ENCODE results near the gene WNT11. TPM values are rescaled to one million over a fixed set of nuclear protein-coding genes. Genes with fewer than 3 reads are reported as not detected.

Gene WNT11
- total and polyA plus RNA-seq, 12 donors, result 3.8 to 88.2 (median 32.3) TPM

DNA sequence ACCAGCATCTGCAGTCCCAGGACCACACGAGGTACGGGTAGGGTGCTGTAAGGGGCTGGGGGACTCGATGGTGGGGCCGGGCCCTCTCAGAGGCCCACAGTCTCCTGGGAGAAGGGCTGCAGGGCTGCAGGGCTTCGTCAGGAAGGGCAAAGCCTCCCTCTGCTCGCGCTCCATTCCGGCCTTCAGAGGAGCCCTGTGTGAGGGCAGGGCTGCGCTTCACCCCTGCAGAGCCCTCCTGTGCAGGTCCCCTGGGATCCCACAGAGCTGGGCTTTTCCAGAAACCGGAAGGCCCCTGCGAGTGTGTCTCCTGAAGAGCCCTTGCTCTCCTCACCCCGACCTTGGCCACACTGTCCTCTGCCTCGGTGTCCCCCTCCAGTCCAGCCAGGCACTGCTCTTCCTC lies 27.2 kb downstream of the WNT11 start:
- H3K9me3 ChIP-seq (replicated peaks in 1 of 3), result no peaks in the 10 kb centered on the region
- peaks cover 0 to 10% of the 10 kb centered on the region in 2 donors for H3K4me1 ChIP-seq (replicated peaks in 1 of 2)
- H3K4me3 ChIP-seq, result no peak overlapping the region
- H3K27ac ChIP-seq, result no peak overlapping the region
- WGBS, 4 donors, result 84 to 92% (median 89%) methylated on average over 4 to 13 of the region's 13 CpGs
- no peaks in the 10 kb centered on the region for H3K36me3 ChIP-seq (replicated peaks in 1 of 2)
- intact Hi-C loops (cut with DNase I), result no loop called here
- H3K27me3 ChIP-seq, result no peaks in the 10 kb centered on the region
- DNase-seq, result no peak
- TF ChIP-seq POLR2A (IDR thresholded peaks at IDR 0.05) (no peak), CTCF (IDR thresholded peaks at IDR 0.05) (no peak)

DNA sequence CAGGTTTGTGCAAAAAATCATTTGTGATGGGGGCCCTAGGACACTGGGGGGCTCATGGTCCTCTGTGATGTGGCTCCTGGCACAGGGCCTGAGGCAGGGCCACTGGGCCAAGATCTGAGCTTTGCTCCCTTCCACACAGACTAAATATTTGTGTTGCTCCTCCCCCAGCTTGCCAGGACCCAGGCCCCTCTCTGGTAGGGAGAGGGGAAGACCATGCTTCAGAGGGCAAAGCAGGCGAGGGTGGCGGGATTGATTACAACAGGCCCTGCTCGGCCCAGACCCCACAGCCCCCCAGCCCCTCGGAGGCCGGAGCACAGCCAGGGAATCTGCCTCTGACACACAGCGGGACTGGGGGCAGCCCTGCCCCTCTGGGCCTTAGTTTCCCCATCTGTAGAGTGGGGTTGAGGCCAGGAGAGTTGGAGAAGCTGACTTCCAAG lies 29.0 kb downstream of the WNT11 start:
- no peaks in the 10 kb centered on the region for H3K9me3 ChIP-seq (replicated peaks in 1 of 3)
- no peak overlapping the region for H3K4me3 ChIP-seq
- H3K36me3 ChIP-seq (replicated peaks in 1 of 2), result no peaks in the 10 kb centered on the region
- H3K27ac ChIP-seq, result no peak overlapping the region
- H3K27me3 ChIP-seq, result no peaks in the 10 kb centered on the region
- no peaks in the 10 kb centered on the region for H3K4me1 ChIP-seq (replicated peaks in 1 of 2)
- 90 to 96% (median 94%) methylated on average over 2 to 6 of the region's 6 CpGs; no CpG with 5 or more reads in 1 of the 4 donors for WGBS, 4 donors
- no peak for DNase-seq
- no peak for TF ChIP-seq POLR2A (IDR thresholded peaks at IDR 0.05)
- TF ChIP-seq CTCF (IDR thresholded peaks at IDR 0.05), result no peak
- intact Hi-C loops (cut with DNase I), result no loop called here

GRCh38 chr11:76176463-76176862 lies 29.8 kb downstream of the WNT11 start:
- Histone ChIP-seq H3K4me1 (replicated peaks in 1 of 2) (no peaks in the 10 kb centered on the region), H3K4me3 (no peak overlapping the region), H3K36me3 (replicated peaks in 1 of 2) (no peaks in the 10 kb centered on the region), H3K9me3 (replicated peaks in 1 of 3) (no peaks in the 10 kb centered on the region), H3K27ac (no peak overlapping the region), H3K27me3 (no peaks in the 10 kb centered on the region)
- 90 to 95% (median 92%) methylated on average over 9 of the region's 9 CpGs for WGBS, 4 donors
- no peak for DNase-seq
- intact Hi-C loops (cut with DNase I), result no loop called here
- TF ChIP-seq CTCF (IDR thresholded peaks at IDR 0.05), result no peak
- TF ChIP-seq POLR2A (IDR thresholded peaks at IDR 0.05), result no peak

DNA sequence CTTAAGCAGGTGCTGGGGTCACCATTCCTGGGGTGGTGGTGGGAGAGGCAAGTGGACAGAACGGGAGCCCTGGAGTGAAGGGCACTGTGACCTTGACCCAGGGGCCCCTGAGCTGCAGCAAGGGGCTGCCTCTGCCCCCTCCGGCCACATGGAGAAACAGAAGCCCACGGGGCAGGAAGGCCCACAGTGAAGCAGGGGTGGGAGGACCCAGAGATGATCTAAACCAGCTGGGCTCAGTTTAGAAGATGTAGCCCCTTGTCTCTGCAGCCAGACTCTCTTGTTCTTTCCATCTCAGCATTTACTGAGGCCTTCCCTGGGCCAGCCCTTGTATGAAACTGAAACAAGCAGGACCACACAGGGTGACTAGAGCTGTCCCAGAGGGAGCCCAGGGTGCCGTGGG lies 30.5 kb downstream of the WNT11 start:
- Histone ChIP-seq H3K36me3 (replicated peaks in 1 of 2) (no peaks in the 10 kb centered on the region), H3K4me1 (replicated peaks in 1 of 2) (no peaks in the 10 kb centered on the region), H3K27me3 (no peaks in the 10 kb centered on the region), H3K27ac (no peak overlapping the region), H3K4me3 (no peak overlapping the region), H3K9me3 (replicated peaks in 1 of 3) (no peaks in the 10 kb centered on the region)
- 69 to 81% (median 76%) methylated on average over 3 to 4 of the region's 4 CpGs for WGBS, 4 donors
- TF ChIP-seq POLR2A (IDR thresholded peaks at IDR 0.05) (no peak), CTCF (IDR thresholded peaks at IDR 0.05) (no peak)
- intact Hi-C loops (cut with DNase I), result no loop called here
- no peak for DNase-seq

Data from adrenal gland (tissue), 12 donors.